HepG2 (cell line): Measurements from ENCODE around the gene HIGD1C. TPM values are rescaled to one million over a fixed set of nuclear protein-coding genes. Genes with fewer than 3 reads are reported as not detected.

Experiments used
- ARNT ChIP-seq: fragments of 450-650 bp; IDR thresholded peaks from 2 replicates; pipeline ENCODE4 v1.6.1; 2017
- ARNT2 ChIP-seq: sonication (generic); formaldehyde crosslinking; IDR thresholded peaks from 2 replicates; pipeline ENCODE4 v1.8.0; 2022; ENCODE audit warnings: mild to moderate bottlenecking, low read depth, missing genetic modification reagents, moderate library complexity
- CCDC6 ChIP-seq: sonication (generic); formaldehyde crosslinking; IDR thresholded peaks from 2 replicates; pipeline ENCODE4 v1.8.1; 2022; ENCODE audit warnings: mild to moderate bottlenecking, missing genetic modification reagents, moderate library complexity
- CENPX ChIP-seq: sonication (generic); formaldehyde crosslinking; IDR thresholded peaks from 2 replicates; pipeline ENCODE4 v1.9.0; 2021; ENCODE audit warnings: mild to moderate bottlenecking, missing genetic modification reagents, moderate library complexity
- GATAD2A ChIP-seq: IDR thresholded peaks from 2 replicates; pipeline ENCODE4 v1.6.1; 2016
- HMG20B ChIP-seq: conservative IDR thresholded peaks from 2 replicates; pipeline ENCODE4 v1.6.1; 2016; ENCODE audit warnings: missing genetic modification reagents, missing compliant biosample characterization
- HNRNPLL ChIP-seq: fragments of 200-400 bp; formaldehyde crosslinking; IDR thresholded peaks from 2 replicates; pipeline ENCODE4 v1.6.1; 2017; ENCODE audit warnings: mild to moderate bottlenecking, low read depth, low read length; ENCODE audit not compliant: poor library complexity, severe bottlenecking
- HOXA5 ChIP-seq: sonication (generic); formaldehyde crosslinking; IDR thresholded peaks from 2 replicates; pipeline ENCODE4 v1.4.0; 2020; ENCODE audit warnings: missing genetic modification reagents
- NR2F6 ChIP-seq, 2 experiments: IDR thresholded peaks; 2 replicates each; pipeline ENCODE4 v1.6.1; 2016; ENCODE audit warnings: antibody characterized with exemption in 1 of 2, mild to moderate bottlenecking in 1 of 2
- RFXANK ChIP-seq: IDR thresholded peaks from 2 replicates; pipeline ENCODE4 v1.6.1; 2016
- RXRB ChIP-seq: IDR thresholded peaks from 2 replicates; pipeline ENCODE4 v1.6.1; 2016; ENCODE audit warnings: borderline replicate concordance, missing genetic modification reagents, missing compliant biosample characterization
- STAG1 ChIP-seq: sonication (generic); formaldehyde crosslinking; IDR thresholded peaks from 2 replicates; pipeline ENCODE4 v1.4.0; 2020; ENCODE audit warnings: missing genetic modification reagents
- TBX3 ChIP-seq: fragments of 450-650 bp; IDR thresholded peaks from 2 replicates; pipeline ENCODE4 v1.6.1; 2017; ENCODE audit warnings: antibody characterized with exemption, mild to moderate bottlenecking, inconsistent platforms, borderline replicate concordance
- ZBTB21 ChIP-seq: sonication (generic); formaldehyde crosslinking; IDR thresholded peaks from 2 replicates; pipeline ENCODE4 v1.4.0; 2020; ENCODE audit warnings: missing genetic modification reagents
- ZBTB34 ChIP-seq: sonication (generic); formaldehyde crosslinking; IDR thresholded peaks from 2 replicates; pipeline ENCODE4 v1.8.0; 2022; ENCODE audit warnings: mild to moderate bottlenecking, missing genetic modification reagents
- ZFX ChIP-seq: sonication (generic); formaldehyde crosslinking; IDR thresholded peaks from 2 replicates; pipeline ENCODE4 v1.4.0; 2020; ENCODE audit warnings: mild to moderate bottlenecking, low read depth, missing genetic modification reagents, moderate library complexity
- ZNF205 ChIP-seq: IDR thresholded peaks from 2 replicates; pipeline ENCODE4 v1.6.1; 2018; ENCODE audit warnings: missing biosample characterization, missing genetic modification reagents
- ZNF567 ChIP-seq: sonication (generic); formaldehyde crosslinking; IDR thresholded peaks from 2 replicates; pipeline ENCODE4 v1.8.1; 2023; ENCODE audit warnings: mild to moderate bottlenecking, missing genetic modification reagents, borderline replicate concordance
- ZNF674 ChIP-seq: sonication (generic); formaldehyde crosslinking; IDR thresholded peaks from 2 replicates; pipeline ENCODE4 v1.5.0; 2020; ENCODE audit warnings: low read depth, mild to moderate bottlenecking, missing genetic modification reagents
- ZNF724P ChIP-seq: sonication (generic); formaldehyde crosslinking; IDR thresholded peaks from 2 replicates; pipeline ENCODE4 v1.8.0; 2022; ENCODE audit warnings: missing genetic modification reagents, borderline replicate concordance
- ZSCAN31 ChIP-seq: sonication (generic); formaldehyde crosslinking; IDR thresholded peaks from 2 replicates; pipeline ENCODE4 v1.5.0; 2020; ENCODE audit warnings: low read depth, mild to moderate bottlenecking, missing genetic modification reagents
- polyA plus RNA-seq, 8 experiments: library from polyadenylated mRNA; depleted of rRNA in 3 of 8; stranded (reverse) in 7 of 8; unstranded in 1 of 8; fragments of >200 nt; fragmentation: Illumina TruSeq in 4 of 8; extraction: Trizol in 4 of 8; gene quantifications; 2 replicates each; pipeline versions ENCODE4 v1.2.1 to v1.2.3, GENCODE V29; 2011 to 2016; ENCODE audit warnings: low read depth in 4 of 8, missing spikeins in 1 of 8, mixed read lengths in 1 of 8; ENCODE audit not compliant: insufficient read depth in 1 of 8
- total RNA-seq, 5 experiments: library from RNA; depleted of rRNA; stranded (reverse); fragments of >200 nt; fragmentation: Illumina TruSeq; extraction: Trizol; gene quantifications; 2 replicates each; pipeline ENCODE4 v1.2.3, GENCODE V29; 2016; ENCODE audit warnings: low read depth in 1 of 5
- TF ChIP-seq, protein P1 (sequence below): sonication (generic); formaldehyde crosslinking; IDR thresholded peaks from 2 replicates; pipeline ENCODE4 v1.9.0; 2021; ENCODE audit warnings: mild to moderate bottlenecking, missing genetic modification reagents
- TF ChIP-seq, protein P2 (sequence below), 2 experiments: fragments of 450-650 bp in 1 of 2; sonication (generic) in 1 of 2; formaldehyde crosslinking; IDR thresholded peaks; 2 replicates each; pipeline versions ENCODE4 v1.5.0 to v1.8.0; 2020 to 2022; ENCODE audit warnings: mild to moderate bottlenecking in 1 of 2, missing genetic modification reagents in 1 of 2

The HIGD1C gene
- total and polyA plus RNA-seq, 2 of the 13 experiments (the other 11 are each of a cell fraction or from before 2014, with no cell fraction given), result not detected

DNA sequence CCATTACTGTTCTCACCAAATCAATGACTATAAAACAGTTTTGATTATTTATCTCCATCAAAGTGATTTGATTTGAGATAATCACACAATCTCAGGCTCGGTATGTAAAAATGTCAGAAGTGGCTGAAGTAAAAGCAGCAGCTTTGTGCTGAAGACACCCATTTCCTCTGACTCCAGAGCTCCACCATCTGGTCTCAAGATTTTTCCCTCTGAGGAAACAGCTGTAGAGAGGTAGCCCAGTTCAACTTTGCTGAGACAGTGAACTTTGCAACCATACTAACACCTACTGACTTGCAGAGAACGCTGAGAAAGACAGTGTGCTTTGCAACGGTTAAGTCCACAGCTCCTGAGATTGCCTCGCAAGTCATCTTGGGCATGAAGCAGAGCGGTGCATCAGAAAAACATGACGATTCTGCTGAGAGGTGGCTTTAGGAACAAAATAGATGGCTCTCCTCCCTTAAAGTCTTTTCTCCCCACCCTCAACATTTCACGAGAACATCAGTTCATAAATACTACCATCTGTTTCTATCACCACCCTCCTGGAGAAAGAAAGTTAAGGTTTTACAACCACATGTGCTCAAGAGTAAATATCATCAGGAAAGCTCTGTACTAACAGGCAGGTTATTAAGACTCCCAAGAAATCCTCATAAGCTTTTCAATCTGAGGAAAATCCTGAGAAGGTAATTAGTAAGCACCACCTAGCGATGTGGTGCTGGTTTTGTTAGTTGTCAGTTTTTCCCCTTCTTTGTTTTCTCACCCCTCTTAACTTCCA is 34.8 kb downstream of the HIGD1C start (continued):
- TF ChIP-seq ZNF724P (no peak), STAG1 (peak; percentile 86), ZFX (CRISPR knock-in tag) (no peak), ZSCAN31 (0 out of 2 replicates have a peak, but pooled peaks have one; percentile 42), HNRNPLL (no peak), CCDC6 (CRISPR knock-in tag) (no peak), TBX3 (no peak), ARNT2 (no peak), ZBTB34 (CRISPR knock-in tag) (no peak), NR2F6 (IDR thresholded peaks at IDR 0.05) (no peak), NR2F6 (CRISPR knock-in tag; IDR thresholded peaks at IDR 0.05) (no peak), ARNT (no peak), ZBTB21 (CRISPR knock-in tag) (no peak), GATAD2A (CRISPR knock-in tag) (peak; percentile 49; the same call in 1 of the 2 replicates), RXRB (CRISPR knock-in tag) (peak; percentile 50; the same call in 1 of the 2 replicates), ZNF205 (CRISPR knock-in tag) (no peak), RFXANK (CRISPR knock-in tag) (no peak), HMG20B (CRISPR knock-in tag) (no peak), ZNF674 (CRISPR knock-in tag) (no peak), HOXA5 (CRISPR knock-in tag) (peak; percentile 37; the same call in 1 of the 2 replicates), ZNF567 (CRISPR knock-in tag) (no peak), CENPX (CRISPR knock-in tag) (no peak)
- TF ChIP-seq, protein P1, sequence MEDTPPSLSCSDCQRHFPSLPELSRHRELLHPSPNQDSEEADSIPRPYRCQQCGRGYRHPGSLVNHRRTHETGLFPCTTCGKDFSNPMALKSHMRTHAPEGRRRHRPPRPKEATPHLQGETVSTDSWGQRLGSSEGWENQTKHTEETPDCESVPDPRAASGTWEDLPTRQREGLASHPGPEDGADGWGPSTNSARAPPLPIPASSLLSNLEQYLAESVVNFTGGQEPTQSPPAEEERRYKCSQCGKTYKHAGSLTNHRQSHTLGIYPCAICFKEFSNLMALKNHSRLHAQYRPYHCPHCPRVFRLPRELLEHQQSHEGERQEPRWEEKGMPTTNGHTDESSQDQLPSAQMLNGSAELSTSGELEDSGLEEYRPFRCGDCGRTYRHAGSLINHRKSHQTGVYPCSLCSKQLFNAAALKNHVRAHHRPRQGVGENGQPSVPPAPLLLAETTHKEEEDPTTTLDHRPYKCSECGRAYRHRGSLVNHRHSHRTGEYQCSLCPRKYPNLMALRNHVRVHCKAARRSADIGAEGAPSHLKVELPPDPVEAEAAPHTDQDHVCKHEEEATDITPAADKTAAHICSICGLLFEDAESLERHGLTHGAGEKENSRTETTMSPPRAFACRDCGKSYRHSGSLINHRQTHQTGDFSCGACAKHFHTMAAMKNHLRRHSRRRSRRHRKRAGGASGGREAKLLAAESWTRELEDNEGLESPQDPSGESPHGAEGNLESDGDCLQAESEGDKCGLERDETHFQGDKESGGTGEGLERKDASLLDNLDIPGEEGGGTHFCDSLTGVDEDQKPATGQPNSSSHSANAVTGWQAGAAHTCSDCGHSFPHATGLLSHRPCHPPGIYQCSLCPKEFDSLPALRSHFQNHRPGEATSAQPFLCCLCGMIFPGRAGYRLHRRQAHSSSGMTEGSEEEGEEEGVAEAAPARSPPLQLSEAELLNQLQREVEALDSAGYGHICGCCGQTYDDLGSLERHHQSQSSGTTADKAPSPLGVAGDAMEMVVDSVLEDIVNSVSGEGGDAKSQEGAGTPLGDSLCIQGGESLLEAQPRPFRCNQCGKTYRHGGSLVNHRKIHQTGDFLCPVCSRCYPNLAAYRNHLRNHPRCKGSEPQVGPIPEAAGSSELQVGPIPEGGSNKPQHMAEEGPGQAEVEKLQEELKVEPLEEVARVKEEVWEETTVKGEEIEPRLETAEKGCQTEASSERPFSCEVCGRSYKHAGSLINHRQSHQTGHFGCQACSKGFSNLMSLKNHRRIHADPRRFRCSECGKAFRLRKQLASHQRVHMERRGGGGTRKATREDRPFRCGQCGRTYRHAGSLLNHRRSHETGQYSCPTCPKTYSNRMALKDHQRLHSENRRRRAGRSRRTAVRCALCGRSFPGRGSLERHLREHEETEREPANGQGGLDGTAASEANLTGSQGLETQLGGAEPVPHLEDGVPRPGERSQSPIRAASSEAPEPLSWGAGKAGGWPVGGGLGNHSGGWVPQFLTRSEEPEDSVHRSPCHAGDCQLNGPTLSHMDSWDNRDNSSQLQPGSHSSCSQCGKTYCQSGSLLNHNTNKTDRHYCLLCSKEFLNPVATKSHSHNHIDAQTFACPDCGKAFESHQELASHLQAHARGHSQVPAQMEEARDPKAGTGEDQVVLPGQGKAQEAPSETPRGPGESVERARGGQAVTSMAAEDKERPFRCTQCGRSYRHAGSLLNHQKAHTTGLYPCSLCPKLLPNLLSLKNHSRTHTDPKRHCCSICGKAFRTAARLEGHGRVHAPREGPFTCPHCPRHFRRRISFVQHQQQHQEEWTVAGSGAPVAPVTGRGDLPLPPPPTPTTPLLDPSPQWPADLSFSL, result no peak
- TF ChIP-seq, protein P2, sequence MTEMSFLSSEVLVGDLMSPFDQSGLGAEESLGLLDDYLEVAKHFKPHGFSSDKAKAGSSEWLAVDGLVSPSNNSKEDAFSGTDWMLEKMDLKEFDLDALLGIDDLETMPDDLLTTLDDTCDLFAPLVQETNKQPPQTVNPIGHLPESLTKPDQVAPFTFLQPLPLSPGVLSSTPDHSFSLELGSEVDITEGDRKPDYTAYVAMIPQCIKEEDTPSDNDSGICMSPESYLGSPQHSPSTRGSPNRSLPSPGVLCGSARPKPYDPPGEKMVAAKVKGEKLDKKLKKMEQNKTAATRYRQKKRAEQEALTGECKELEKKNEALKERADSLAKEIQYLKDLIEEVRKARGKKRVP (CRISPR knock-in tag; IDR thresholded peaks at IDR 0.05), result no peak
